H9 (cell line): ENCODE measurements around the gene FCGR3A. TPM values are rescaled to one million over a fixed set of nuclear protein-coding genes. Genes with fewer than 3 reads are reported as not detected.
"Not testable (repeated sequence)": the region's sequence is repeated elsewhere in the genome, so short reads cannot be mapped to it uniquely, and the experiment has no call there.

Experiments
- DNase-seq: peaks from one replicate; pipeline ENCODE4 v3.0.0-alpha.2; 2017
- H2AFZ ChIP-seq: one replicate; pipeline ENCODE4 v1.6.1; 2013; ENCODE audit warnings: mild to moderate bottlenecking, low read length, control low read depth, moderate library complexity
- H2AK5ac ChIP-seq: 2 replicates; pipeline ENCODE4 v1.6.1; 2013; ENCODE audit warnings: low read length, control low read depth, mixed read lengths; ENCODE audit not compliant: insufficient read length
- H2BK120ac ChIP-seq: one replicate; pipeline ENCODE4 v1.6.1; 2013; ENCODE audit warnings: low read depth, mild to moderate bottlenecking, low read length, control low read depth, inconsistent platforms; ENCODE audit not compliant: poor library complexity, severe bottlenecking
- H2BK12ac ChIP-seq: 2 replicates; pipeline ENCODE4 v1.6.1; 2013; ENCODE audit warnings: low read length, control low read depth, mixed read lengths, low read depth; ENCODE audit not compliant: insufficient read length
- H2BK15ac ChIP-seq: 2 replicates; pipeline ENCODE4 v1.6.1; 2013; ENCODE audit warnings: low read depth, low read length, control low read depth
- H2BK20ac ChIP-seq: one replicate; pipeline ENCODE4 v1.6.1; 2013; ENCODE audit warnings: low read depth, mild to moderate bottlenecking, low read length, control low read depth, inconsistent platforms; ENCODE audit not compliant: poor library complexity, severe bottlenecking
- H2BK5ac ChIP-seq: 2 replicates; pipeline ENCODE4 v1.6.1; 2013; ENCODE audit warnings: low read length, control low read depth, mixed read lengths; ENCODE audit not compliant: insufficient read length
- H3K14ac ChIP-seq: 2 replicates; pipeline ENCODE4 v1.6.1; 2013; ENCODE audit warnings: low read length, control low read depth; ENCODE audit not compliant: insufficient read depth
- H3K18ac ChIP-seq: 2 replicates; pipeline ENCODE4 v1.6.1; 2013; ENCODE audit warnings: low read depth, mild to moderate bottlenecking, mixed read lengths, low read length, control low read depth; ENCODE audit not compliant: insufficient read length
- H3K23ac ChIP-seq: 2 replicates; pipeline ENCODE4 v1.6.1; 2013; ENCODE audit warnings: low read length, control low read depth, mixed read lengths, low read depth; ENCODE audit not compliant: insufficient read length
- H3K23me2 ChIP-seq: 2 replicates; pipeline ENCODE4 v1.6.1; 2013; ENCODE audit warnings: low read depth, mild to moderate bottlenecking, mixed read lengths, low read length, control low read depth; ENCODE audit not compliant: insufficient read length, poor library complexity, severe bottlenecking
- H3K27ac ChIP-seq: 2 replicates; pipeline ENCODE4 v1.5.1; 2013; ENCODE audit warnings: low read length, control low read depth, mixed read lengths, low read depth; ENCODE audit not compliant: insufficient read length
- H3K27me3 ChIP-seq: 2 replicates; pipeline ENCODE4 v1.6.1; 2013; ENCODE audit warnings: low read length, control low read depth, inconsistent platforms; ENCODE audit not compliant: insufficient read depth
- H3K4ac ChIP-seq: 2 replicates; pipeline ENCODE4 v1.6.1; 2013; ENCODE audit warnings: low read depth, mild to moderate bottlenecking, control low read depth, inconsistent platforms, low read length, moderate library complexity
- H3K4me1 ChIP-seq: 2 replicates; pipeline ENCODE4 v1.6.1; 2013; ENCODE audit warnings: low read length, control low read depth, inconsistent platforms; ENCODE audit not compliant: insufficient read depth
- H3K4me2 ChIP-seq: 2 replicates; pipeline ENCODE4 v1.6.1; 2013; ENCODE audit warnings: low read length, control low read depth, mixed read lengths; ENCODE audit not compliant: insufficient read length, insufficient read depth
- H3K56ac ChIP-seq: 2 replicates; pipeline ENCODE4 v1.6.1; 2013; ENCODE audit warnings: low read depth, mild to moderate bottlenecking, mixed read lengths, low read length, control low read depth; ENCODE audit not compliant: insufficient read length
- H3K79me1 ChIP-seq: 2 replicates; pipeline ENCODE4 v1.6.1; 2013; ENCODE audit warnings: low read depth, mild to moderate bottlenecking, moderate library complexity, low read length, control low read depth, inconsistent platforms; ENCODE audit not compliant: insufficient read depth, poor library complexity, severe bottlenecking
- H3K79me2 ChIP-seq: 2 replicates; pipeline ENCODE4 v1.6.1; 2013; ENCODE audit warnings: low read length, control low read depth, inconsistent platforms; ENCODE audit not compliant: insufficient read depth
- H3K9ac ChIP-seq: 2 replicates; pipeline ENCODE4 v1.6.1; 2013; ENCODE audit warnings: low read length, control low read depth, mixed read lengths; ENCODE audit not compliant: insufficient read length; ENCODE audit errors: extremely low read depth
- H3K9me3 ChIP-seq: one replicate; pipeline ENCODE4 v1.6.1; 2013; ENCODE audit warnings: low read depth, low read length, inconsistent platforms; ENCODE audit not compliant: control insufficient read depth
- H3T11ph ChIP-seq: one replicate; pipeline ENCODE4 v1.6.1; 2013; ENCODE audit warnings: mild to moderate bottlenecking, low read length, control low read depth, inconsistent platforms
- H4K20me1 ChIP-seq: one replicate; pipeline ENCODE4 v1.6.1; 2013; ENCODE audit not compliant: control insufficient read depth, insufficient read length, insufficient read depth
- H4K5ac ChIP-seq: 2 replicates; pipeline ENCODE4 v1.6.1; 2013; ENCODE audit warnings: low read depth, mild to moderate bottlenecking, mixed read lengths, low read length, control low read depth; ENCODE audit not compliant: insufficient read length
- H4K8ac ChIP-seq: replicated peaks from 2 replicates; pipeline ENCODE4 v1.6.1; 2013; ENCODE audit warnings: low read length, control low read depth, mixed read lengths, low read depth; ENCODE audit not compliant: insufficient read length
- H4K91ac ChIP-seq: 2 replicates; pipeline ENCODE4 v1.6.1; 2013; ENCODE audit warnings: low read depth, mild to moderate bottlenecking, moderate library complexity, mixed read lengths, low read length, control low read depth; ENCODE audit not compliant: insufficient read length
- H3K27ac Mint-ChIP-seq, 3 experiments: 2 replicates in 2 of 3; 3 replicates in 1 of 3; pipeline ENCODE4 v1.8.0; 2020 to 2021; ENCODE audit warnings: mixed read lengths in 3 of 3, mild to moderate bottlenecking in 1 of 3, moderate library complexity in 1 of 3
- H3K27me3 Mint-ChIP-seq: 2 replicates; pipeline ENCODE4 v1.8.0; 2021; ENCODE audit warnings: low read depth, mild to moderate bottlenecking, moderate library complexity, mixed read lengths
- H3K36me3 Mint-ChIP-seq, 3 experiments: 2 replicates in 2 of 3; 3 replicates in 1 of 3; pipeline ENCODE4 v1.8.0; 2020 to 2021; ENCODE audit warnings: low read depth in 3 of 3, mixed read lengths in 3 of 3; ENCODE audit not compliant: insufficient read depth in 1 of 3
- H3K4me1 Mint-ChIP-seq, 2 experiments: 2 replicates each; pipeline ENCODE4 v1.8.0; 2020; ENCODE audit warnings: mixed read lengths in 2 of 2
- H3K4me3 Mint-ChIP-seq, 2 experiments: 2 replicates in 1 of 2; 3 replicates in 1 of 2; pipeline ENCODE4 v1.8.0; 2020 to 2021; ENCODE audit warnings: mild to moderate bottlenecking in 2 of 2, mixed read lengths in 2 of 2, moderate library complexity in 1 of 2
- H3K9me3 Mint-ChIP-seq, 2 experiments: 2 replicates in 1 of 2; 3 replicates in 1 of 2; pipeline ENCODE4 v1.8.0; 2020; ENCODE audit warnings: mild to moderate bottlenecking in 2 of 2, mixed read lengths in 2 of 2, moderate library complexity in 1 of 2
- WGBS: extraction: QIAGEN DNeasy Blood & Tissue Kit; methylation state at CpG from one replicate; pipeline ENCODE4 v1.1.7; 2013; ENCODE audit warnings: missing lambda C conversion rate, low lambda C conversion rate, mixed read lengths; ENCODE audit not compliant: insufficient read length; ENCODE audit errors: extremely low coverage; 5-methylcytosine and 5-hydroxymethylcytosine counted together
- total RNA-seq: library from RNA; stranded (reverse); gene quantifications from 2 replicates; pipeline ENCODE4 v1.2.1, GENCODE V29; 2021

FCGR3A gene
- total RNA-seq, 1 experiment from 2014 or later: not detected

DNA sequence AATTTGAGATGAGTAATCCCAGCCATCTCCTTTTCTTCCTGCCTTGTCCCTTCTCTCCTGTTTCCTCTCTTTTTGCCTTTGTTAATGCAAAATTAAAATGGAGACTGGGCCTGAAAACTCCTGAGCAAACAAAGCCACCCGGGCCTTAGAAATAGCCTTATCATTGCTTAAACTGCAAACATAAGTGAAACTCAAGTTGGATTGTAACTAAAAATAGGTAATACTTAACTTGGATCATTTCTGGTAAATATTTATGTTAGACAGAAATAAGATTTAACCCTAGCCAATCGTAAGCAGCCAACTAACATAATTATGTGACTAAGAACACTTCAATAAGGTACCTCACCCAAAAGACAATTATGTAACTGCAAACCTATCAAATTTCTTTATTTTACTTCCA, 46.0 kb upstream of the FCGR3A start:
- not testable (repeated sequence) for H4K91ac ChIP-seq, H3K14ac ChIP-seq, H2BK120ac ChIP-seq, H3K4me2 ChIP-seq, H2BK20ac ChIP-seq, H3K4me1 ChIP-seq, H3T11ph ChIP-seq, H3K27ac ChIP-seq, H2BK5ac ChIP-seq, H3K79me1 ChIP-seq, H3K23me2 ChIP-seq, H2BK12ac ChIP-seq, H3K4me3 Mint-ChIP-seq, H3K36me3 Mint-ChIP-seq, H3K9me3 ChIP-seq, H4K8ac ChIP-seq, DNase-seq, H3K27me3 Mint-ChIP-seq, H3K4ac ChIP-seq, H3K9ac ChIP-seq, H2AFZ ChIP-seq, H4K5ac ChIP-seq, H3K18ac ChIP-seq, H4K20me1 ChIP-seq, H3K23ac ChIP-seq, H3K79me2 ChIP-seq, H2BK15ac ChIP-seq, H3K27me3 ChIP-seq, H2AK5ac ChIP-seq, H3K9me3 Mint-ChIP-seq, H3K56ac ChIP-seq
- Mint-ChIP-seq H3K4me1 (peaks cover 6 to 12% of the 10 kb centered on the region in 2 experiments), H3K27ac (peak overlapping the region in 1 of 3 experiments; percentile 40; a peak in 1 of 7 replicates)
- no CpG with 5 or more reads among the region's 2 CpGs for WGBS

DNA sequence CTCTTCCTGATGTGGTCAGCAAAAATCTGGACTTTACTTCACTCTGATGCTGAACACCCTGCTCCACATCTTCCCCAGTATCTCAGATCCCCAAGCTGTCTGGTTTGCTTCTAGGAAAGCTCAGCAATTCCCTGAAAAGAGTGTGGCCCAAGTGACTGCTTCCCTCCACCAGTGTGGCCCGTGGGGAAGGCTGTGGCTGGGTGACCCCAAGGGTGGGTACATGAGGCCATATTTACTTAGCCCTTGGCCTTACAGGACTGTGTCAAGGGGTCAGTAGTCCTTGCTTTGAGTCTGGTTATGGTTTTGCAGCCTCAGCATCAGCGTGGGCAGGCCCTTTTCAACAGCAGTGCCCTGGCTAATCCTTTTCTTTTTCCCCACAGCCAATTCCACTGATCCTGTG, 45.6 kb upstream of the FCGR3A start:
- not testable (repeated sequence) for H3K4me2 ChIP-seq, H3K4me3 Mint-ChIP-seq
- no CpG with 5 or more reads among the region's 2 CpGs for WGBS

More for the DNA sequence above, 45.6 kb upstream of the FCGR3A start:
- not testable (repeated sequence) for H3K27me3 ChIP-seq, H3K56ac ChIP-seq, H3K36me3 Mint-ChIP-seq, H2BK12ac ChIP-seq, H3K23me2 ChIP-seq, H3K79me2 ChIP-seq, H2AFZ ChIP-seq, DNase-seq, H4K8ac ChIP-seq, H4K5ac ChIP-seq, H3K4me1 ChIP-seq, H4K20me1 ChIP-seq, H4K91ac ChIP-seq, H3T11ph ChIP-seq, H2BK20ac ChIP-seq, H2BK120ac ChIP-seq, H3K14ac ChIP-seq, H3K9ac ChIP-seq, H2BK5ac ChIP-seq, H3K23ac ChIP-seq, H3K27me3 Mint-ChIP-seq, H3K18ac ChIP-seq, H2BK15ac ChIP-seq, H2AK5ac ChIP-seq, H3K4ac ChIP-seq, H3K9me3 ChIP-seq, H3K79me1 ChIP-seq, H3K27ac ChIP-seq, H3K9me3 Mint-ChIP-seq
- Mint-ChIP-seq H3K4me1 (peaks cover 5 to 11% of the 10 kb centered on the region in 2 experiments), H3K27ac (peak overlapping the region in 1 of 3 experiments; percentile 40; a peak in 1 of 7 replicates)
